HepG2 (cell line): ENCODE results near the gene OR1D5. TPM values are rescaled to one million over a fixed set of nuclear protein-coding genes. Genes with fewer than 3 reads are reported as not detected.

ENCODE experiments used
- ATAC-seq: fragments of 200-7000 bp; cut with Tn5 transposase; 3 replicates; pipeline ENCODE4 v1.9.1; 2020; ENCODE audit warnings: mild to moderate bottlenecking, moderate library complexity
- BruUV-seq: library from RNA; stranded (reverse); fragments of 400-500 nt; replicated peaks from 2 replicates; lab custom pipeline; 2021; lab: Mats Ljungman, UMichigan
- CTCF ChIA-PET: fragments of 300-600 bp; formaldehyde crosslinking; extraction: SDS; loops from one replicate; lab custom pipeline; 2021; ENCODE audit warnings: low total read pairs, inconsistent platforms, low intra/inter-chr PET ratio; lab: Yijun Ruan, JAX
- POLR2A ChIA-PET: fragments of 350-600 bp; sonication (Branson Sonifier 250); formaldehyde crosslinking; loops from one replicate; lab custom pipeline; 2020; ENCODE audit warnings: antibody characterized with exemption, inconsistent platforms; lab: Yijun Ruan, JAX
- DNase-seq: peaks from one replicate; pipeline ENCODE4 v3.0.0-alpha.2; 2015; ENCODE audit warnings: low spot score
- FAIRE-seq: peaks from 3 replicates; lab custom pipeline; 2011; peaks lifted over from hg19 to GRCh38; lab: Jason Lieb, UNC
- H2AFZ ChIP-seq: one replicate; pipeline ENCODE4 v1.6.1; 2011; ENCODE audit warnings: low read length, inconsistent platforms
- H3K27ac ChIP-seq: fragments of 300-600 bp; 3 replicates; pipeline ENCODE4 v1.8.0; 2011; ENCODE audit warnings: mixed run types, mild to moderate bottlenecking, mixed read lengths, low read length, inconsistent platforms; ENCODE audit not compliant: insufficient read depth; ENCODE audit errors: extremely low read length
- H3K27me3 ChIP-seq, 2 experiments: fragments of 200-600 bp in 1 of 2; 2 replicates in 1 of 2; 3 replicates in 1 of 2; pipeline versions ENCODE4 v1.6.0 to v1.8.0; 2011; ENCODE audit warnings: low read length in 2 of 2, mild to moderate bottlenecking in 2 of 2, moderate library complexity in 2 of 2, inconsistent platforms in 1 of 2; ENCODE audit not compliant: insufficient read depth in 2 of 2, control insufficient read depth in 1 of 2
- H3K36me3 ChIP-seq, 2 experiments: fragments of 200-600 bp in 1 of 2; replicated peaks in 1 of 2; 2 replicates in 1 of 2; 3 replicates in 1 of 2; pipeline versions ENCODE4 v1.5.1 to v1.8.0; 2011; ENCODE audit warnings: low read length in 2 of 2, inconsistent platforms in 1 of 2; ENCODE audit not compliant: insufficient read depth in 2 of 2, control insufficient read depth in 1 of 2
- H3K4me1 ChIP-seq: 2 replicates; pipeline ENCODE4 v1.5.1; 2012; ENCODE audit warnings: low read length, inconsistent platforms; ENCODE audit not compliant: insufficient read depth
- H3K4me2 ChIP-seq: 2 replicates; pipeline ENCODE4 v1.6.0; 2011; ENCODE audit warnings: low read depth, low read length, inconsistent platforms
- H3K4me3 ChIP-seq, 3 experiments: fragments of 200-600 bp in 1 of 3; sonication (generic), shearing (Covaris generic) in 1 of 3; replicated peaks in 1 of 3; 2 replicates each; pipeline ENCODE4 v1.5.1; 2011 to 2016; ENCODE audit warnings: low read length in 3 of 3, inconsistent platforms in 2 of 3, low read depth in 2 of 3, mild to moderate bottlenecking in 2 of 3, control low read depth in 1 of 3, mixed read lengths in 1 of 3; ENCODE audit not compliant: insufficient read depth in 1 of 3
- H3K79me2 ChIP-seq: one replicate; pipeline ENCODE4 v1.6.1; 2011; ENCODE audit warnings: low read length, inconsistent platforms; ENCODE audit not compliant: insufficient read depth
- H3K9ac ChIP-seq: 2 replicates; pipeline ENCODE4 v1.6.0; 2011; ENCODE audit warnings: mild to moderate bottlenecking, low read depth, low read length, inconsistent platforms; ENCODE audit not compliant: insufficient read depth
- H3K9me3 ChIP-seq: 2 replicates; pipeline ENCODE4 v1.5.1; 2012; ENCODE audit warnings: mild to moderate bottlenecking, low read length
- H4K20me1 ChIP-seq: 2 replicates; pipeline ENCODE4 v1.6.0; 2011; ENCODE audit warnings: inconsistent platforms, mild to moderate bottlenecking, low read length, moderate library complexity; ENCODE audit not compliant: insufficient read depth
- HINFP ChIP-seq: sonication (generic); formaldehyde crosslinking; IDR thresholded peaks from 2 replicates; pipeline ENCODE4 v1.4.0; 2020; ENCODE audit warnings: low read depth, mild to moderate bottlenecking, missing genetic modification reagents
- KDM2A ChIP-seq: sonication (generic); formaldehyde crosslinking; IDR thresholded peaks from 2 replicates; pipeline ENCODE4 v1.4.0; 2020; ENCODE audit warnings: low read depth, missing genetic modification reagents, borderline replicate concordance
- KMT2B ChIP-seq: IDR thresholded peaks from 2 replicates; pipeline ENCODE4 v1.6.1; 2016; ENCODE audit warnings: missing genetic modification reagents, missing compliant biosample characterization
- MBNL3 ChIP-seq: fragments of 250-450 bp; sonication (Bioruptor Pico); conservative IDR thresholded peaks from 2 replicates; pipeline ENCODE4 v1.8.0; 2022; ENCODE audit warnings: mild to moderate bottlenecking, inconsistent platforms
- NCOA5 ChIP-seq: sonication (generic); formaldehyde crosslinking; IDR thresholded peaks from 2 replicates; pipeline ENCODE4 v1.4.0; 2020; ENCODE audit warnings: missing genetic modification reagents
- NFAT5 ChIP-seq: sonication (generic); formaldehyde crosslinking; IDR thresholded peaks from 2 replicates; pipeline ENCODE4 v1.4.0; 2020; ENCODE audit warnings: missing genetic modification reagents
- TFDP1 ChIP-seq: IDR thresholded peaks from 2 replicates; pipeline ENCODE4 v1.6.1; 2016; ENCODE audit warnings: missing compliant biosample characterization, missing genetic modification reagents, borderline replicate concordance
- TFE3 ChIP-seq: IDR thresholded peaks from 2 replicates; pipeline ENCODE4 v1.6.1; 2016
- THAP9 ChIP-seq: sonication (generic); formaldehyde crosslinking; IDR thresholded peaks from 2 replicates; pipeline ENCODE4; 2020; ENCODE audit warnings: missing genetic modification reagents, mild to moderate bottlenecking, borderline replicate concordance
- ZFP1 ChIP-seq: IDR thresholded peaks from 2 replicates; pipeline ENCODE4 v1.6.1; 2016
- ZNF556 ChIP-seq: sonication (generic); formaldehyde crosslinking; IDR thresholded peaks from 2 replicates; pipeline ENCODE4 v1.4.0; 2020; ENCODE audit warnings: mild to moderate bottlenecking, missing genetic modification reagents, borderline replicate concordance
- WGBS: methylation state at CpG from one replicate; pipeline ENCODE4 v1.1.6; 2017; ENCODE audit warnings: low lambda C conversion rate; 5-methylcytosine and 5-hydroxymethylcytosine counted together
- in situ Hi-C: cut with HindIII; loops from 2 replicates; pipeline ENCODE4 v1.10.0; 2017; ENCODE audit warnings: low pct_unique_long_range_greater_than_20kb; ENCODE audit not compliant: extremely low pct_ligation_motif_present
- intact Hi-C: fragments of 100-400 bp; cut with micrococcal nuclease; formaldehyde crosslinking; loops from one replicate; pipeline ENCODE4 v1.10.0; 2022; ENCODE audit not compliant: unreplicated experiment
- polyA plus RNA-seq, 8 experiments: library from polyadenylated mRNA; depleted of rRNA in 3 of 8; stranded (reverse) in 7 of 8; unstranded in 1 of 8; fragments of >200 nt; fragmentation: Illumina TruSeq in 4 of 8; extraction: Trizol in 4 of 8; gene quantifications; 2 replicates each; pipeline versions ENCODE4 v1.2.1 to v1.2.3, GENCODE V29; 2011 to 2016; ENCODE audit warnings: low read depth in 4 of 8, missing spikeins in 1 of 8, mixed read lengths in 1 of 8; ENCODE audit not compliant: insufficient read depth in 1 of 8
- total RNA-seq, 5 experiments: library from RNA; depleted of rRNA; stranded (reverse); fragments of >200 nt; fragmentation: Illumina TruSeq; extraction: Trizol; gene quantifications; 2 replicates each; pipeline ENCODE4 v1.2.3, GENCODE V29; 2016; ENCODE audit warnings: low read depth in 1 of 5

OR1D5 gene
- total and polyA plus RNA-seq, 2 of the 13 experiments (the other 11 are each of a cell fraction or from before 2014, with no cell fraction given): not detected

GRCh38 chr17:3024346-3024745 is 39.1 kb downstream of the OR1D5 start (continued):
- no peak for TF ChIP-seq TFDP1 (CRISPR knock-in tag)

GRCh38 chr17:3022197-3022596 is 41.2 kb downstream of the OR1D5 start:
- H3K4me2 ChIP-seq: no peak overlapping the region
- H3K9me3 ChIP-seq: peaks cover 11% of the 10 kb centered on the region
- no peak for DNase-seq
- H3K27ac ChIP-seq: no peak overlapping the region
- H3K4me1 ChIP-seq: no peaks in the 10 kb centered on the region
- ChIA-PET POLR2A (no interaction called here), CTCF (no interaction called here)
- in situ Hi-C loops: no loop called here
- no peak for ATAC-seq
- peaks cover 8 to 25% of the 10 kb centered on the region in 2 experiments for H3K36me3 ChIP-seq
- intact Hi-C loops: no loop called here
- no peaks in the 10 kb centered on the region for H3K79me2 ChIP-seq
- no TSS peak for BruUV-seq
- H3K9ac ChIP-seq: no peak overlapping the region
- no peak overlapping the region for H2AFZ ChIP-seq
- WGBS: 97% methylated on average over 4 of the region's 4 CpGs
- no peaks in the 10 kb centered on the region for H4K20me1 ChIP-seq
- no peak for FAIRE-seq
- H3K4me3 ChIP-seq: no peak overlapping the region
- no peaks in the 10 kb centered on the region for H3K27me3 ChIP-seq
- TF ChIP-seq KDM2A (CRISPR knock-in tag): no peak
- TF ChIP-seq HINFP (CRISPR knock-in tag): no peak
- TF ChIP-seq MBNL3: no peak
- TF ChIP-seq TFE3 (CRISPR knock-in tag): no peak
- no peak for TF ChIP-seq ZFP1
- no peak for TF ChIP-seq KMT2B (CRISPR knock-in tag)
- no peak for TF ChIP-seq NCOA5
- no peak for TF ChIP-seq THAP9 (CRISPR knock-in tag)
- TF ChIP-seq NFAT5 (CRISPR knock-in tag): no peak
- no peak for TF ChIP-seq ZNF556 (CRISPR knock-in tag)
